ENCODE measurements around the gene MYBPHL. TPM values are rescaled to one million over a fixed set of nuclear protein-coding genes. Genes with fewer than 3 reads are reported as not detected.

MYBPHL gene
- total RNA-seq, 1 donor from 2014 or later, result not detected

- TF ChIP-seq, protein P1, sequence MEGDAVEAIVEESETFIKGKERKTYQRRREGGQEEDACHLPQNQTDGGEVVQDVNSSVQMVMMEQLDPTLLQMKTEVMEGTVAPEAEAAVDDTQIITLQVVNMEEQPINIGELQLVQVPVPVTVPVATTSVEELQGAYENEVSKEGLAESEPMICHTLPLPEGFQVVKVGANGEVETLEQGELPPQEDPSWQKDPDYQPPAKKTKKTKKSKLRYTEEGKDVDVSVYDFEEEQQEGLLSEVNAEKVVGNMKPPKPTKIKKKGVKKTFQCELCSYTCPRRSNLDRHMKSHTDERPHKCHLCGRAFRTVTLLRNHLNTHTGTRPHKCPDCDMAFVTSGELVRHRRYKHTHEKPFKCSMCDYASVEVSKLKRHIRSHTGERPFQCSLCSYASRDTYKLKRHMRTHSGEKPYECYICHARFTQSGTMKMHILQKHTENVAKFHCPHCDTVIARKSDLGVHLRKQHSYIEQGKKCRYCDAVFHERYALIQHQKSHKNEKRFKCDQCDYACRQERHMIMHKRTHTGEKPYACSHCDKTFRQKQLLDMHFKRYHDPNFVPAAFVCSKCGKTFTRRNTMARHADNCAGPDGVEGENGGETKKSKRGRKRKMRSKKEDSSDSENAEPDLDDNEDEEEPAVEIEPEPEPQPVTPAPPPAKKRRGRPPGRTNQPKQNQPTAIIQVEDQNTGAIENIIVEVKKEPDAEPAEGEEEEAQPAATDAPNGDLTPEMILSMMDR (IDR thresholded peaks at IDR 0.05), result no peak
- POLR2A ChIA-PET, result no interaction called here
- no peak overlapping the region for H3K4me3 Mint-ChIP-seq
- DNase-seq (no peak), ATAC-seq (ENCODE audit: low read depth) (no peak)
- no peaks in the 10 kb centered on the region for H3K9me3 Mint-ChIP-seq
- intact Hi-C loops (cut with micrococcal nuclease), result no loop called here
- CTCF ChIA-PET, result no interaction called here
- H3K4me1 Mint-ChIP-seq, result peaks cover under 1% of the 10 kb centered on the region
- no peak overlapping the region for H3K27ac Mint-ChIP-seq
- H3K27me3 Mint-ChIP-seq, result no peaks in the 10 kb centered on the region
- no peaks in the 10 kb centered on the region for H3K36me3 Mint-ChIP-seq (ENCODE audit: low read depth)
Observed at GRCh38 chr1:109272021-109272799, 34.6 kb downstream of the MYBPHL start.

- no peak overlapping the region for H3K27ac Mint-ChIP-seq
Observed at GRCh38 chr1:109271458-109271857, 35.4 kb downstream of the MYBPHL start.

GRCh38 chr1:109270623-109271317, 36.0 kb downstream of the MYBPHL start:
- no peaks in the 10 kb centered on the region for H3K36me3 Mint-ChIP-seq (ENCODE audit: low read depth)
- intact Hi-C loops (cut with micrococcal nuclease), result no loop called here
- H3K9me3 Mint-ChIP-seq, result no peaks in the 10 kb centered on the region
- TF ChIP-seq, protein P1 (IDR thresholded peaks at IDR 0.05), result no peak
- no peak for ATAC-seq (ENCODE audit: low read depth)
- no peaks in the 10 kb centered on the region for H3K27me3 Mint-ChIP-seq
- no peak overlapping the region for H3K27ac Mint-ChIP-seq
- H3K4me3 Mint-ChIP-seq, result no peak overlapping the region
- H3K4me1 Mint-ChIP-seq, result no peaks in the 10 kb centered on the region
- POLR2A ChIA-PET, result no interaction called here
- no peak for DNase-seq
- CTCF ChIA-PET, result no interaction called here

More at GRCh38 chr1:109271458-109271857, 35.4 kb downstream of the MYBPHL start:
- H3K36me3 Mint-ChIP-seq (ENCODE audit: low read depth), result no peaks in the 10 kb centered on the region
- TF ChIP-seq, protein P1 (IDR thresholded peaks at IDR 0.05), result no peak
- POLR2A ChIA-PET, result no interaction called here
- H3K4me1 Mint-ChIP-seq, result no peaks in the 10 kb centered on the region
- no peak overlapping the region for H3K4me3 Mint-ChIP-seq
- DNase-seq, result no peak
- CTCF ChIA-PET, result no interaction called here
- H3K27me3 Mint-ChIP-seq, result no peaks in the 10 kb centered on the region
- intact Hi-C loops (cut with micrococcal nuclease), result no loop called here
- no peak for ATAC-seq (ENCODE audit: low read depth)
- H3K9me3 Mint-ChIP-seq, result no peaks in the 10 kb centered on the region

GRCh38 chr1:109269981-109270622, 36.7 kb downstream of the MYBPHL start:
- no peaks in the 10 kb centered on the region for H3K36me3 Mint-ChIP-seq (ENCODE audit: low read depth)
- no peak overlapping the region for H3K4me3 Mint-ChIP-seq
- H3K9me3 Mint-ChIP-seq, result no peaks in the 10 kb centered on the region
- ATAC-seq (ENCODE audit: low read depth), result no peak
- no peak overlapping the region for H3K27ac Mint-ChIP-seq
- ChIA-PET CTCF (no interaction called here), POLR2A (no interaction called here)
- TF ChIP-seq, protein P1 (IDR thresholded peaks at IDR 0.05), result no peak
- H3K4me1 Mint-ChIP-seq, result no peaks in the 10 kb centered on the region
- H3K27me3 Mint-ChIP-seq, result no peaks in the 10 kb centered on the region
- intact Hi-C loops (cut with micrococcal nuclease), result no loop called here
- no peak for DNase-seq

Measured in activated B cell treated with CpG ODN at 0.5 μM for 24 hours (primary cell).